Head of caudate nucleus (tissue), 42 donors: ENCODE data around the gene HGD.

ENCODE experiments used
- DNase-seq, 42 donors: peaks; one replicate each; pipeline versions ENCODE4 v3.0.0 to v3.0.0-alpha.2; 2020 to 2021; ENCODE audit warnings: mixed read lengths in 7 of 42
- intact Hi-C: fragments of 100-400 bp; cut with DNase I; formaldehyde crosslinking; loops from one replicate; pipeline ENCODE4 v1.15.0; 2022

The HGD gene

GRCh38 chr3:120602682-120603081 lies 79.4 kb downstream of the HGD start:
- intact Hi-C loops, result no loop called here
- no peak for DNase-seq

- DNase-seq, result no peak
- intact Hi-C loops, result no loop called here
Observed at GRCh38 chr3:120601554-120601953, 80.5 kb downstream of the HGD start.

GRCh38 chr3:120599211-120599610 lies 82.8 kb downstream of the HGD start:
- intact Hi-C loops, result no loop called here

GRCh38 chr3:120597445-120598049 lies 84.5 kb downstream of the HGD start:
- DNase-seq, result no peak
- intact Hi-C loops, result no loop called here

More at GRCh38 chr3:120599211-120599610, 82.8 kb downstream of the HGD start:
- no peak for DNase-seq

- intact Hi-C loops, result no loop called here
- DNase-seq, result no peak
Observed at GRCh38 chr3:120596853-120597223, 85.2 kb downstream of the HGD start.

GRCh38 chr3:120596116-120596852 lies 85.8 kb downstream of the HGD start, which contains the start of gene NDUFB4:
NDUFB4 (plus strand) TSS chr3:120596336; CDS start chr3:120596360, 24 bp downstream.
- intact Hi-C loops, result no loop called here
- DNase-seq, result peak; percentile 92 to 99 (median 97)

- no peak for DNase-seq
- intact Hi-C loops, result no loop called here
Observed at GRCh38 chr3:120595788-120596115, 86.3 kb downstream of the HGD start.

- intact Hi-C loops, result no loop called here
- no peak for DNase-seq
Observed at GRCh38 chr3:120587332-120587975, 94.6 kb downstream of the HGD start.
